ENCODE results near the gene APPL1.
"Not testable (repeated sequence)": the region's sequence is repeated elsewhere in the genome, so short reads cannot be mapped to it uniquely, and the experiment has no call there.

The APPL1 gene

GRCh38 chr3:57274845-57275244 lies 47.3 kb downstream of the APPL1 start:
- DNase-seq, result no peak

- no peak for DNase-seq
Measured at GRCh38 chr3:57275393-57275792, 47.9 kb downstream of the APPL1 start.

GRCh38 chr3:57278237-57278636 lies 50.7 kb downstream of the APPL1 start:
- no peak for DNase-seq

GRCh38 chr3:57279685-57280084 lies 52.2 kb downstream of the APPL1 start:
- DNase-seq, result no peak

- no peak for DNase-seq
Measured at GRCh38 chr3:57281715-57282114, 54.2 kb downstream of the APPL1 start.

- no peak for DNase-seq
Measured at GRCh38 chr3:57283334-57283733, 55.8 kb downstream of the APPL1 start.

GRCh38 chr3:57287205-57287604 lies 59.7 kb downstream of the APPL1 start:
- no peak for DNase-seq

GRCh38 chr3:57288403-57288802 lies 60.9 kb downstream of the APPL1 start:
- DNase-seq, result no peak

GRCh38 chr3:57292159-57292896 lies 64.8 kb downstream of the APPL1 start, which contains the start of gene ASB14:
Gene ASB14 (minus strand): TSS chr3:57292685. CDS start chr3:57292033, 652 bp downstream.
- DNase-seq, result no peak

GRCh38 chr3:57292897-57293526 lies 65.5 kb downstream of the APPL1 start:
- no peak for DNase-seq

- DNase-seq, result no peak
Measured at GRCh38 chr3:57298041-57298440, 70.5 kb downstream of the APPL1 start.

- not testable (repeated sequence) for DNase-seq
Measured at GRCh38 chr3:57303520-57303919, 76.0 kb downstream of the APPL1 start.

GRCh38 chr3:57309769-57310360 lies 82.3 kb downstream of the APPL1 start:
- no peak for DNase-seq

- DNase-seq, result no peak
Measured at GRCh38 chr3:57314204-57314603, 86.7 kb downstream of the APPL1 start.
